ENCODE measurements around the gene ZAR1.

The ZAR1 gene

GRCh38 chr4:48472794-48473193, 17.3 kb upstream of the ZAR1 start:
- in situ Hi-C loops (cut with HindIII; ENCODE audit: low pct_unique_long_range_greater_than_20kb, low sequenced_read_pairs) = no loop called here
- DNase-seq (ENCODE audit: low read depth in 1 of 2, low spot score in 1 of 2) = no peak
- no peak for TF ChIP-seq JUND (IDR thresholded peaks at IDR 0.05; ENCODE audit: low read depth)

DNA sequence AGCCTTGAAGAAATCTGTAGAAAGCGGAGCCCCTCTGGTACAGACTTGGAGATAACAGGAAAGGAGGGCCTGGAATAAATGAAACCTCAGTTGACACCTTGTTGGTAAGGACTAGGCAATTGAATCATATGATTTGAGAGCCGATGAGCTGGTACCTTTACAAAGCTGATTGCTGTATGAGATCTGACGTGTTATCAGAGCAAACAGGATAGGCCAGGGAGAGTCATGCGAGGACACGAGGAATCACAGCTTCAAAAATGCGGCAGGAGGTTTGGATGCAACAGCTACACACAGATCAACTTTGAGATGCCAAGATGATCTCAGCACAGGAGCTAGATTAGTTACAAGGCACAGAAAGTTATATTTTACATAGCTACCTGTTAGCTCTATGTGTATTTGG, 14.3 kb upstream of the ZAR1 start:
- DNase-seq (ENCODE audit: low read depth in 1 of 2, low spot score in 1 of 2) = no peak
- no peak for TF ChIP-seq JUND (IDR thresholded peaks at IDR 0.05; ENCODE audit: low read depth)
- in situ Hi-C loops (cut with HindIII; ENCODE audit: low pct_unique_long_range_greater_than_20kb, low sequenced_read_pairs) = no loop called here

DNA sequence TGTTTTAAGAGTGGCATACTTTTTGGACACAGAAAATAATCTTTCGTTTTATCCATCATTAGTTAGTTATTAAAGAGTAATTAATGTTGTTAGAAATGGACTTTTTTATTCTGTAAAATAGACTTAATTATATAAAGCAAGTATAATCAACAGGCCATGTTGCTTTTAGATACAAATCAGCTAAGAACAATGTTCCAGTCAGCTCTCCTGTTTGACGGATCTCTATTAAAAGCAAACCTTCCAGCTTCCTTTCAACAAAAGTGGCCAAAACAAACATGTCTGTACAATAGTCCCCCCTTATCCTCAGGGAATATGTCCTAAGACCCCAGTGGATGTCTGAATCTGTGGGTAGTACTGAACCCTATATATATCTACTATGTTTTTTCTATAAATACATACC, 11.8 kb upstream of the ZAR1 start:
- DNase-seq (ENCODE audit: low read depth in 1 of 2, low spot score in 1 of 2) = no peak
- in situ Hi-C loops (cut with HindIII; ENCODE audit: low pct_unique_long_range_greater_than_20kb, low sequenced_read_pairs) = no loop called here
- TF ChIP-seq JUND (IDR thresholded peaks at IDR 0.05; ENCODE audit: low read depth) = no peak

GRCh38 chr4:48481581-48481980, 8.5 kb upstream of the ZAR1 start:
- in situ Hi-C loops (cut with HindIII; ENCODE audit: low pct_unique_long_range_greater_than_20kb, low sequenced_read_pairs) = no loop called here
- no peak for TF ChIP-seq JUND (IDR thresholded peaks at IDR 0.05; ENCODE audit: low read depth)
- DNase-seq (ENCODE audit: low read depth in 1 of 2, low spot score in 1 of 2) = no peak

GRCh38 chr4:48483006-48483776, 6.9 kb upstream of the ZAR1 start, which contains the start of gene SLC10A4:
Gene SLC10A4 (plus strand): TSS chr4:48483343. CDS start chr4:48483562, 219 bp downstream.
- TF ChIP-seq JUND (IDR thresholded peaks at IDR 0.05; ENCODE audit: low read depth) = no peak
- in situ Hi-C loops (cut with HindIII; ENCODE audit: low pct_unique_long_range_greater_than_20kb, low sequenced_read_pairs) = no loop called here
- DNase-seq (ENCODE audit: low read depth in 1 of 2, low spot score in 1 of 2) = no peak

GRCh38 chr4:48483777-48484493, 6.1 kb upstream of the ZAR1 start:
- no peak for DNase-seq (ENCODE audit: low read depth in 1 of 2, low spot score in 1 of 2)
- no peak for TF ChIP-seq JUND (IDR thresholded peaks at IDR 0.05; ENCODE audit: low read depth)
- in situ Hi-C loops (cut with HindIII; ENCODE audit: low pct_unique_long_range_greater_than_20kb, low sequenced_read_pairs) = no loop called here

DNA sequence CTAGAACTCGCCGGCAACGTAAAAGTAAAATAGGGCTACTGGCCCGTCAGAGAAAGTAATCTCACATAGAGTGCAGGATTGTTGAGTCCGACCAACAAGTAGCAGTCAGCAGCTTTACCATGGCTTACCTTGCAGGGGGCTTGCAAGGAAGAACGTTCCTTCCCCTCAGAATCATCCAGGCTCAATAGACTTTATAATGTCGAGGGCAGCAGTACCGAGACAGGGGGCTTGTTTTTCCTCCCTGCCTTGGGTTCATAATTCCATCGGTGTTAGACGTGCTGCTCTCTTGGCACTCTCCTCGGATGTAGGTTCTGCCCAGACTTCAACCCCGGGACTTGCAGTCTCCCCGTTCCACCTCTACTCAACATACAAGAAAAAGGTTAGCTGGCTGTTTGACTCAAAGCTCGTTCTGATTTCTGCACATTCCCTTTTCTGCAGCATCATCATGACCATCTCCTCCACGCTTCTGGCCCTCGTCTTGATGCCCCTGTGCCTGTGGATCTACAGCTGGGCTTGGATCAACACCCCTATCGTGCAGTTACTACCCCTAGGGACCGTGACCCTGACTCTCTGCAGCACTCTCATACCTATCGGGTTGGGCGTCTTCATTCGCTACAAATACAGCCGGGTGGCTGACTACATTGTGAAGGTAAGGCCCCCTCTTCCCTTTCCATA, 5.4 kb upstream of the ZAR1 start:
- TF ChIP-seq JUND (IDR thresholded peaks at IDR 0.05; ENCODE audit: low read depth) = no peak
- DNase-seq (ENCODE audit: low read depth in 1 of 2, low spot score in 1 of 2) = no peak
- in situ Hi-C loops (cut with HindIII; ENCODE audit: low pct_unique_long_range_greater_than_20kb, low sequenced_read_pairs) = no loop called here

GRCh38 chr4:48489683-48490011, 405 bp upstream of the ZAR1 start:
- no peak for DNase-seq (ENCODE audit: low read depth in 1 of 2, low spot score in 1 of 2)
- in situ Hi-C loops (cut with HindIII; ENCODE audit: low pct_unique_long_range_greater_than_20kb, low sequenced_read_pairs) = no loop called here
- TF ChIP-seq JUND (IDR thresholded peaks at IDR 0.05; ENCODE audit: low read depth) = no peak

DNA sequence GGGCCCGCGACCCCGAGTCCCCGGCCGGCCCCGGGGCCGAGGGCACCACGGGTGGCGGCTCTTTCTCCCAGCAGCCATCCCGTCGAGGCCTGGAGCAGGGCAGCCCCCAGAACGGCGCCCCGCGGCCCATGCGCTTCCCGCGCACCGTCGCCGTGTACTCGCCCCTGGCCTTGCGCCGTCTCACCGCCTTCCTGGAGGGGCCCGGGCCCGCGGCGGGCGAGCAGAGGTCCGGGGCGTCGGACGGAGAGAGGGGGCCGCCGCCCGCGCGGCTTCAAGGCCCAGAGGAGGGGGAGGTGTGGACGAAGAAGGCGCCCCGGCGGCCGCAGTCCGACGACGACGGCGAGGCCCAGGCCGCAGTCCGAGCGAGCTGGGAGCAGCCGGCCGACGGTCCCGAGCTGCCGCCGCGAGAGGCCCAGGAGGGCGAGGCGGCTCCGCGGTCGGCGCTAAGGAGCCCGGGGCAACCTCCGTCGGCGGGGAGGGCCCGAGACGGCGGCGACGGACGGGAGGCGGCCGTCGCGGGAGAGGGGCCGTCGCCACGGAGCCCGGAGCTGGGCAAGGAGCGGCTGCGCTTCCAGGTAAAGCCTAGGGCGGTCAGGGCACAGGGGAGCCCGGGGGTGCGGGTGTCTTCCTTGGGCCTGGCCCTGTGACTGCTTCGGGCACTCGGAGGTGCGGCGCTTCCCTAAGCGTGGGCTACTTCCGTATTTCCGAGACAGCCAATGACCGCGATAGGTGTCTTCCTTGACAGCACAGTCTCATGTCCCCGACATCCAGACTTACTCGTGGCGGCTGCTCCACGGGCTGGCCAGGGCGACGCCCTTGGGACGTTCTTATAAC, 845 bp downstream of the ZAR1 start:
- in situ Hi-C loops (cut with HindIII; ENCODE audit: low pct_unique_long_range_greater_than_20kb, low sequenced_read_pairs) = no loop called here
- TF ChIP-seq JUND (IDR thresholded peaks at IDR 0.05; ENCODE audit: low read depth) = no peak
- no peak for DNase-seq (ENCODE audit: low read depth in 1 of 2, low spot score in 1 of 2)

DNA sequence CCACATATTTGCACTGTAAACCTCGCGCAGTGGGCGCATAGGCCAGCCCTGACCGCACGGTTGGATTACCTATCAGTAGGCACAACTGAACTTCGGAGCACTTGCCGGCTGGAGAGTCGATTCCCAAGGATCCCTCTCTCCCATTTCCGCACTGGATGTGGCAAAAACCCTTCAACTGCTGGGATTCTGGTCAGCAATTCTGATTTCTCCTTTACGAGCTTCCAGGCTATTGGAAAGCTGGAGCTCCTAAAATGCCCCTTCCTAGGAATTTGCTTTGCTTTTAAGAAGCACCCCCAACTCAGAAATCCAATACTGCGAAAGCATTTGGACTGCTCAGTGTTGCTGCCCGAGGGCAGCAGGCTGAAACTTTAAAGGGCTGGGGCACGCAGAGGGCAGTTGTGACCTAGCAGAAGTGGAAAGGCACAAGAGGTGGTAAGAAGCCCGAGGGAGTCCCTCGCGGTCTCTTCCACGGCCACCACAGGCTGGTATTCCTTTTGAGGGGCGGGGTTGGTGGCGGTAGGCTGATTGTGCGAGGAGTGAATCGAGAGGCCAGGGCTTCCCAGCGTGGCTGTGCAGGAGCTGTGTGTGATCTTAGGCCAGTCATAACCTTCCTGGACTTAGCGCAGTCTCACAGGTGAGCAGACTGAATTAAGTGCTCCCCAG, 1.6 kb downstream of the ZAR1 start:
- no peak for DNase-seq (ENCODE audit: low read depth in 1 of 2, low spot score in 1 of 2)
- TF ChIP-seq JUND (IDR thresholded peaks at IDR 0.05; ENCODE audit: low read depth) = no peak
- in situ Hi-C loops (cut with HindIII; ENCODE audit: low pct_unique_long_range_greater_than_20kb, low sequenced_read_pairs) = no loop called here

- DNase-seq (ENCODE audit: low read depth in 1 of 2, low spot score in 1 of 2) = no peak
- in situ Hi-C loops (cut with HindIII; ENCODE audit: low pct_unique_long_range_greater_than_20kb, low sequenced_read_pairs) = no loop called here
- no peak for TF ChIP-seq JUND (IDR thresholded peaks at IDR 0.05; ENCODE audit: low read depth)
Observed at GRCh38 chr4:48493452-48494100, 3.5 kb downstream of the ZAR1 start.

Measured in T47D (cell line).